MM.1S (cell line): Measurements from ENCODE around the gene PLEKHA7.

Experiments
- DNase-seq: peaks from one replicate; pipeline ENCODE4 v3.0.0-alpha.2; 2015
- H2AFZ ChIP-seq: fragments of 300-600 bp; sonication (generic); 2 replicates; pipeline ENCODE4 v1.6.0; 2016; ENCODE audit warnings: antibody characterized with exemption, low read length
- H3F3A ChIP-seq: fragments of 300-600 bp; sonication (generic); 2 replicates; pipeline ENCODE4 v1.6.1; 2016; ENCODE audit warnings: mild to moderate bottlenecking, antibody characterized with exemption, low read length, moderate library complexity, mixed read lengths; ENCODE audit not compliant: insufficient read depth
- H3K27ac ChIP-seq: fragments of 300-600 bp; sonication (generic); 2 replicates; pipeline ENCODE4 v1.5.1; 2016; ENCODE audit warnings: mild to moderate bottlenecking, low read length
- H3K27me3 ChIP-seq: fragments of 300-600 bp; sonication (generic); replicated peaks from 2 replicates; pipeline ENCODE4 v1.6.0; 2016; ENCODE audit warnings: low read length; ENCODE audit not compliant: insufficient read depth
- H3K36me3 ChIP-seq: fragments of 300-600 bp; sonication (generic); replicated peaks from 2 replicates; pipeline ENCODE4 v1.6.1; 2016; ENCODE audit warnings: mild to moderate bottlenecking, low read length, mixed read lengths; ENCODE audit not compliant: insufficient read depth
- H3K4me1 ChIP-seq: fragments of 300-600 bp; sonication (generic); 2 replicates; pipeline ENCODE4 v1.6.1; 2016; ENCODE audit warnings: low read length, mixed read lengths
- H3K4me2 ChIP-seq: fragments of 300-600 bp; sonication (generic); 2 replicates; pipeline ENCODE4 v1.6.0; 2016; ENCODE audit warnings: low read depth, low read length
- H3K4me3 ChIP-seq: fragments of 300-600 bp; sonication (generic); 2 replicates; pipeline ENCODE4 v1.5.1; 2016; ENCODE audit warnings: low read length, mixed read lengths
- H3K79me2 ChIP-seq: fragments of 300-600 bp; sonication (generic); 2 replicates; pipeline ENCODE4 v1.6.1; 2016; ENCODE audit warnings: mixed run types, low read length, mixed read lengths
- H3K9ac ChIP-seq: fragments of 300-600 bp; sonication (generic); 2 replicates; pipeline ENCODE4 v1.6.1; 2016; ENCODE audit warnings: low read length, mixed read lengths
- H3K9me2 ChIP-seq: fragments of 300-600 bp; sonication (generic); replicated peaks from 2 replicates; pipeline ENCODE4 v1.6.1; 2016; ENCODE audit warnings: mild to moderate bottlenecking, low read length, mixed read lengths; ENCODE audit not compliant: insufficient read depth
- H3K9me3 ChIP-seq: fragments of 300-600 bp; sonication (generic); replicated peaks from 2 replicates; pipeline ENCODE4 v1.6.1; 2016; ENCODE audit warnings: mild to moderate bottlenecking, low read length, mixed read lengths; ENCODE audit not compliant: insufficient read depth
- H4K20me1 ChIP-seq: fragments of 300-600 bp; sonication (generic); 2 replicates; pipeline ENCODE4 v1.6.1; 2016; ENCODE audit warnings: mild to moderate bottlenecking, low read length, moderate library complexity, mixed read lengths; ENCODE audit not compliant: insufficient read depth
- EZH2 ChIP-seq: fragments of 300-600 bp; sonication (generic); optimal IDR thresholded peaks from 2 replicates; pipeline ENCODE3; 2017; ENCODE audit warnings: low read depth, mild to moderate bottlenecking, antibody characterized with exemption, low read length, mixed read lengths
- EZH2phosphoT487 ChIP-seq: fragments of 300-600 bp; sonication (generic); IDR thresholded peaks from 2 replicates; pipeline ENCODE4 v1.6.1; 2018; ENCODE audit warnings: antibody characterized with exemption, low read length
- TF ChIP-seq, protein P1 (sequence below): fragments of 300-600 bp; sonication (generic); IDR thresholded peaks from 2 replicates; pipeline ENCODE4 v1.5.1; 2016; ENCODE audit warnings: antibody characterized with exemption, low read length, mixed read lengths

The PLEKHA7 gene

DNA sequence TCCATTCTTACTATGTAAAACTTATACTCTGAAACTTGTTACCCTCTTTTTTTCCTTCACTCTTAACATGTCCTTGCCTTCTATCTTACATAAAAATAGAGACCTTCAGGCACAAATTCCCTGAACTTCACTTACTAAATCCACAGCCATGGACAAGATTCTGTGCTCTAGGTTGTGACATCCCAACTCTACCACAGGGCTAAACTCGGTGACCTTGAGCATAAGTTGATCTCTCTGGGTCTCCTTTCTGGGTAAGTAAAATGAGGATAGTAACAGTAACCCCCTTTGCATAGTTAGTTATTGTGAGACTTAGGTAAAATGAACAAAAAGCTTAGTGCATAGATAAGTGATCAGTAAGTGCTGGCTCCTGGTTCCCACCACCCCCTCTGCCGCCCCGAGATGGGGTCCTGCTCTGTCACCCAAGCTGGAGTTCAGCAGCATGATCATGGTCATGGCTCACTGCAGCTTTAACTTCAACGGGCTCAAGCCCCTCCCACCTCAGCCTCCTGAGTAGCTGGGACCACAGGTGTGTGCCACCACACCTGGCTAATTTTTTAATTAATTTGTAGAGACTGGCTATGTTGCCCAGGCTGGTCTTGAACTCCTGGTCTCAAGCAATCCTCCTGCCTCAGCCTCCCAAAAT is 255.7 kb downstream of the PLEKHA7 start:
- Histone ChIP-seq H3K27ac (no peak overlapping the region), H4K20me1 (no peaks in the 10 kb centered on the region), H3K9ac (no peak overlapping the region), H3K9me2 (no peaks in the 10 kb centered on the region), H3K9me3 (no peaks in the 10 kb centered on the region), H3K36me3 (peaks cover 10% of the 10 kb centered on the region), H3K4me1 (0 out of 2 replicates have a peak, but pooled peaks cover 9% of the 10 kb centered on the region), H3K27me3 (no peaks in the 10 kb centered on the region), H3K4me3 (no peak overlapping the region), H2AFZ (no peak overlapping the region), H3F3A (peaks cover 17% of the 10 kb centered on the region), H3K79me2 (no peaks in the 10 kb centered on the region), H3K4me2 (no peak overlapping the region)
- TF ChIP-seq, protein P1, sequence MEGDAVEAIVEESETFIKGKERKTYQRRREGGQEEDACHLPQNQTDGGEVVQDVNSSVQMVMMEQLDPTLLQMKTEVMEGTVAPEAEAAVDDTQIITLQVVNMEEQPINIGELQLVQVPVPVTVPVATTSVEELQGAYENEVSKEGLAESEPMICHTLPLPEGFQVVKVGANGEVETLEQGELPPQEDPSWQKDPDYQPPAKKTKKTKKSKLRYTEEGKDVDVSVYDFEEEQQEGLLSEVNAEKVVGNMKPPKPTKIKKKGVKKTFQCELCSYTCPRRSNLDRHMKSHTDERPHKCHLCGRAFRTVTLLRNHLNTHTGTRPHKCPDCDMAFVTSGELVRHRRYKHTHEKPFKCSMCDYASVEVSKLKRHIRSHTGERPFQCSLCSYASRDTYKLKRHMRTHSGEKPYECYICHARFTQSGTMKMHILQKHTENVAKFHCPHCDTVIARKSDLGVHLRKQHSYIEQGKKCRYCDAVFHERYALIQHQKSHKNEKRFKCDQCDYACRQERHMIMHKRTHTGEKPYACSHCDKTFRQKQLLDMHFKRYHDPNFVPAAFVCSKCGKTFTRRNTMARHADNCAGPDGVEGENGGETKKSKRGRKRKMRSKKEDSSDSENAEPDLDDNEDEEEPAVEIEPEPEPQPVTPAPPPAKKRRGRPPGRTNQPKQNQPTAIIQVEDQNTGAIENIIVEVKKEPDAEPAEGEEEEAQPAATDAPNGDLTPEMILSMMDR = no peak
- TF ChIP-seq EZH2 = no peak
- no peak for TF ChIP-seq EZH2phosphoT487
- DNase-seq = no peak

DNA sequence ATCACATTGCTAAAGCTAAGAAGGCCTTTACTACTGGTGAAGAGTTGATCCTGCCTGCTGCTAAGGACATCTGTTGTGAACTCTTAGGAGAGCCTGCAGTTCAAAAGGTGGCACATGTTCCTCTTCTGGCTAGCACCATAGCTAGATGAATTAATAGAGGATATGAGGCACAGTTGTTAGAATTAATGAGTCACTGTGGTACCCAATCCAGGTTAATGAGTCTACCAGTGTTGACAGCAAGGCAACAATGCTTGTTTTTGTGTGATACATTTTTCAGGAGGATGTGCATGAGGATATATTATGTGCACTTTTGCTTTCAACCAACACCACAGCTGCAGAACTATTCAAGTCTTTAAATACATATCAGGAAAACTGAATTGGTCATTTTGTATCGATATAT is 263.8 kb downstream of the PLEKHA7 start:
- no peaks in the 10 kb centered on the region for H4K20me1 ChIP-seq
- TF ChIP-seq EZH2 (no peak), EZH2phosphoT487 (no peak)
- TF ChIP-seq, protein P1 = no peak
- DNase-seq = no peak
- H3K27ac ChIP-seq = no peak overlapping the region
- no peaks in the 10 kb centered on the region for H3K27me3 ChIP-seq
- H3K4me2 ChIP-seq = no peak overlapping the region
- H2AFZ ChIP-seq = no peak overlapping the region
- no peak overlapping the region for H3K4me3 ChIP-seq
- H3K9ac ChIP-seq = no peak overlapping the region
- H3F3A ChIP-seq = no peaks in the 10 kb centered on the region
- H3K79me2 ChIP-seq = peaks cover 24% of the 10 kb centered on the region
- H3K36me3 ChIP-seq = peaks cover 13% of the 10 kb centered on the region
- no peaks in the 10 kb centered on the region for H3K9me3 ChIP-seq
- H3K9me2 ChIP-seq = no peaks in the 10 kb centered on the region
- H3K4me1 ChIP-seq = no peaks in the 10 kb centered on the region

DNA sequence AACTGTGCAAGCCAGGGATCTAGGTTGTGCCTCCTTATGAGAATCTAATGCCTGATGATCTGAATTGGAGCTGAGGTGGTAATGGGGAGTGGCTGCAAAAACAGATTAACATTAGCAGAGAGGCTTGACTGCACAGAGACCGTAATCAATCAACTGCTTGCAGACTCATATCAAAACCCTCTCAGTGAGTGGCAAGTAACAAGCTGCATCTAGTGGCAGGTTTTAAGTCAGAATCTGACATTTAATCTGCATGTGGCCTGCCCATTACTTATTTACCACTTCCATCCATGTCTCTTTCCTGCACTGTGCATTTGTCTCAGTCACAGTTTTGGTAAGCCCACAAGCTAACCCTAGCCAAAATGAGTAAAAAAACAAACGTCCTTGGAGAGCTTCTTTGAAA is 264.5 kb downstream of the PLEKHA7 start:
- Histone ChIP-seq H3K9ac (no peak overlapping the region), H2AFZ (no peak overlapping the region), H3K36me3 (peaks cover 14% of the 10 kb centered on the region), H3K27ac (no peak overlapping the region), H3K4me3 (no peak overlapping the region), H3K4me1 (no peaks in the 10 kb centered on the region), H3K4me2 (no peak overlapping the region), H3K27me3 (no peaks in the 10 kb centered on the region), H4K20me1 (peaks cover under 1% of the 10 kb centered on the region; the same call in 1 of the 2 replicates), H3K79me2 (peaks cover 32% of the 10 kb centered on the region), H3K9me2 (no peaks in the 10 kb centered on the region), H3F3A (no peaks in the 10 kb centered on the region), H3K9me3 (no peaks in the 10 kb centered on the region)
- TF ChIP-seq EZH2 (no peak), EZH2phosphoT487 (no peak)
- TF ChIP-seq, protein P1 = no peak
- DNase-seq = no peak
